DOHH2 (cell line): Measurements from ENCODE around the gene SPOCK1.

Experiments
- H3F3A ChIP-seq: fragments of 200-600 bp; sonication (generic), shearing (Covaris generic); 2 replicates; pipeline ENCODE4 v1.6.0; 2016; ENCODE audit warnings: antibody characterized with exemption, mild to moderate bottlenecking; ENCODE audit not compliant: control insufficient read depth, insufficient read depth
- H3K27ac ChIP-seq: fragments of 200-600 bp; sonication (generic); 2 replicates; pipeline ENCODE4 v1.5.1; 2014; ENCODE audit warnings: low read depth, mild to moderate bottlenecking, low read length, moderate library complexity
- H3K27me3 ChIP-seq: fragments of 200-600 bp; sonication (generic); 2 replicates; pipeline ENCODE4 v1.6.1; 2014; ENCODE audit warnings: mild to moderate bottlenecking, low read length, mixed read lengths; ENCODE audit not compliant: control insufficient read depth
- H3K36me3 ChIP-seq: fragments of 200-600 bp; sonication (generic); 2 replicates; pipeline ENCODE4 v1.6.1; 2014; ENCODE audit warnings: mild to moderate bottlenecking, low read length, moderate library complexity, mixed read lengths; ENCODE audit not compliant: control insufficient read depth
- H3K4me1 ChIP-seq: fragments of 200-600 bp; sonication (generic); 2 replicates; pipeline ENCODE4 v1.6.1; 2014; ENCODE audit warnings: mild to moderate bottlenecking, low read length, mixed read lengths; ENCODE audit not compliant: control insufficient read depth
- H3K4me2 ChIP-seq: fragments of 200-600 bp; sonication (generic); 2 replicates; pipeline ENCODE4 v1.6.0; 2014; ENCODE audit warnings: mild to moderate bottlenecking, low read length, moderate library complexity
- H3K4me3 ChIP-seq: fragments of 200-600 bp; sonication (generic); 2 replicates; pipeline ENCODE4 v1.5.1; 2014; ENCODE audit warnings: mild to moderate bottlenecking, low read length, mixed read lengths
- H3K79me2 ChIP-seq: fragments of 200-600 bp; sonication (generic); 2 replicates; pipeline ENCODE4 v1.6.1; 2014; ENCODE audit warnings: mild to moderate bottlenecking, low read length, mixed read lengths; ENCODE audit not compliant: control insufficient read depth
- H3K9me2 ChIP-seq: fragments of 200-600 bp; sonication (generic); replicated peaks from 2 replicates; pipeline ENCODE4 v1.6.1; 2014; ENCODE audit warnings: mild to moderate bottlenecking, low read length, mixed read lengths; ENCODE audit not compliant: control insufficient read depth
- H3K9me3 ChIP-seq: fragments of 200-600 bp; sonication (generic); 2 replicates; pipeline ENCODE4 v1.6.1; 2014; ENCODE audit warnings: antibody characterized with exemption, low read length, mixed read lengths; ENCODE audit not compliant: control insufficient read depth, insufficient read depth
- H4K20me1 ChIP-seq: fragments of 200-600 bp; sonication (generic); 2 replicates; pipeline ENCODE4 v1.6.0; 2014; ENCODE audit warnings: low read depth, mild to moderate bottlenecking, antibody characterized with exemption, low read length, moderate library complexity; ENCODE audit not compliant: control insufficient read depth, insufficient read depth
- CTCF ChIP-seq: fragments of 200-600 bp; sonication (generic); IDR thresholded peaks from one replicate; pipeline ENCODE4 v1.5.1; 2014; ENCODE audit warnings: antibody characterized with exemption, mild to moderate bottlenecking, low read depth, low read length; ENCODE audit not compliant: poor library complexity, severe bottlenecking
- EZH2phosphoT487 ChIP-seq: fragments of 200-600 bp; sonication (generic); IDR thresholded peaks from 2 replicates; pipeline ENCODE4 v1.6.1; 2017; ENCODE audit warnings: borderline replicate concordance, mild to moderate bottlenecking, antibody characterized with exemption, low read length, moderate library complexity, mixed read lengths

Gene SPOCK1

GRCh38 chr5:137096149-137097103 lies 402.7 kb downstream of the SPOCK1 start:
- no peak for TF ChIP-seq EZH2phosphoT487
- no peak for TF ChIP-seq CTCF

GRCh38 chr5:137095597-137095996 lies 403.5 kb downstream of the SPOCK1 start:
- H3K36me3 ChIP-seq, result no peaks in the 10 kb centered on the region
- no peaks in the 10 kb centered on the region for H3F3A ChIP-seq
- no peaks in the 10 kb centered on the region for H3K9me3 ChIP-seq
- no peak overlapping the region for H3K27ac ChIP-seq
- TF ChIP-seq CTCF (no peak), EZH2phosphoT487 (no peak)
- H4K20me1 ChIP-seq, result no peaks in the 10 kb centered on the region
- H3K9me2 ChIP-seq, result no peaks in the 10 kb centered on the region
- no peaks in the 10 kb centered on the region for H3K4me1 ChIP-seq
- no peak overlapping the region for H3K4me3 ChIP-seq
- no peaks in the 10 kb centered on the region for H3K79me2 ChIP-seq
- no peaks in the 10 kb centered on the region for H3K27me3 ChIP-seq
- H3K4me2 ChIP-seq, result no peak overlapping the region

More at GRCh38 chr5:137096149-137097103, 402.7 kb downstream of the SPOCK1 start:
- H3K9me2 ChIP-seq, result no peaks in the 10 kb centered on the region
- H3K4me2 ChIP-seq, result no peak overlapping the region
- no peaks in the 10 kb centered on the region for H4K20me1 ChIP-seq
- no peaks in the 10 kb centered on the region for H3K9me3 ChIP-seq
- no peaks in the 10 kb centered on the region for H3K27me3 ChIP-seq
- H3K27ac ChIP-seq, result no peak overlapping the region
- no peaks in the 10 kb centered on the region for H3F3A ChIP-seq
- H3K36me3 ChIP-seq, result no peaks in the 10 kb centered on the region
- no peaks in the 10 kb centered on the region for H3K4me1 ChIP-seq
- no peak overlapping the region for H3K4me3 ChIP-seq
- H3K79me2 ChIP-seq, result no peaks in the 10 kb centered on the region

GRCh38 chr5:137092831-137093230 lies 406.3 kb downstream of the SPOCK1 start:
- TF ChIP-seq CTCF, result no peak
- TF ChIP-seq EZH2phosphoT487, result no peak
- no peaks in the 10 kb centered on the region for H3K79me2 ChIP-seq
- H3F3A ChIP-seq, result no peaks in the 10 kb centered on the region
- no peak overlapping the region for H3K27ac ChIP-seq
- no peak overlapping the region for H3K4me3 ChIP-seq
- H4K20me1 ChIP-seq, result no peaks in the 10 kb centered on the region
- H3K36me3 ChIP-seq, result no peaks in the 10 kb centered on the region
- no peaks in the 10 kb centered on the region for H3K9me2 ChIP-seq
- H3K27me3 ChIP-seq, result no peaks in the 10 kb centered on the region
- no peaks in the 10 kb centered on the region for H3K4me1 ChIP-seq
- no peak overlapping the region for H3K4me2 ChIP-seq
- no peaks in the 10 kb centered on the region for H3K9me3 ChIP-seq
